ENCODE measurements around the gene TERT. TPM values are rescaled to one million over a fixed set of nuclear protein-coding genes. Genes with fewer than 3 reads are reported as not detected.

TERT gene
- total RNA-seq, 2 donors from 2014 or later: 7.1 to 9.8 TPM

- Histone ChIP-seq H3K27me3 (ENCODE audit: control insufficient read depth, insufficient read depth, low read length, poor library complexity, severe bottlenecking) (no peaks in the 10 kb centered on the region), H3K27ac (ENCODE audit: low read depth, low read length) (no peak overlapping the region), H3K9me3 (ENCODE audit: control insufficient read depth, low read length) (no peaks in the 10 kb centered on the region), H3K9ac (ENCODE audit: extremely low read depth, low read length, poor library complexity, severe bottlenecking) (no peak overlapping the region), H3K36me3 (ENCODE audit: control insufficient read depth, insufficient read depth, low read length) (no peaks in the 10 kb centered on the region), H3K4me3 (ENCODE audit: low read length) (no peak overlapping the region), H3K4me1 (ENCODE audit: control insufficient read depth, insufficient read depth, low read length) (no peaks in the 10 kb centered on the region)
- Mint-ChIP-seq H3K9me3 (no peaks in the 10 kb centered on the region), H3K36me3 (ENCODE audit: low read depth) (no peaks in the 10 kb centered on the region), H3K27ac (no peak overlapping the region), H3K4me3 (no peak overlapping the region), H3K27me3 (ENCODE audit: insufficient read depth) (no peaks in the 10 kb centered on the region), H3K4me1 (no peaks in the 10 kb centered on the region)
- DNase-seq: no peak
- 92 to 93% methylated on average over 7 to 15 of the region's 15 CpGs for WGBS, 2 experiments (ENCODE audit: insufficient coverage in 1 of 2, insufficient read length in 1 of 2)
- no peak for TF ChIP-seq CTCF (conservative IDR thresholded peaks at IDR 0.05)
Observed at GRCh38 chr5:1224631-1225030, 70.2 kb downstream of the TERT start.

GRCh38 chr5:1223278-1223670 lies 71.6 kb downstream of the TERT start:
- 89 to 95% methylated on average over 12 of the region's 12 CpGs for WGBS, 2 experiments (ENCODE audit: insufficient coverage in 1 of 2, insufficient read length in 1 of 2)
- H3K36me3 Mint-ChIP-seq (ENCODE audit: low read depth): no peaks in the 10 kb centered on the region
- H3K36me3 ChIP-seq (ENCODE audit: control insufficient read depth, insufficient read depth, low read length): no peaks in the 10 kb centered on the region
- no peaks in the 10 kb centered on the region for H3K27me3 Mint-ChIP-seq (ENCODE audit: insufficient read depth)
- no peaks in the 10 kb centered on the region for H3K9me3 ChIP-seq (ENCODE audit: control insufficient read depth, low read length)
- H3K27me3 ChIP-seq (ENCODE audit: control insufficient read depth, insufficient read depth, low read length, poor library complexity, severe bottlenecking): no peaks in the 10 kb centered on the region
- no peak overlapping the region for H3K4me3 Mint-ChIP-seq
- no peaks in the 10 kb centered on the region for H3K9me3 Mint-ChIP-seq
- H3K4me1 ChIP-seq (ENCODE audit: control insufficient read depth, insufficient read depth, low read length): no peaks in the 10 kb centered on the region
- no peak for TF ChIP-seq CTCF (conservative IDR thresholded peaks at IDR 0.05)
- no peak for DNase-seq
- H3K4me1 Mint-ChIP-seq: no peaks in the 10 kb centered on the region
- no peak overlapping the region for H3K4me3 ChIP-seq (ENCODE audit: low read length)
- no peak overlapping the region for H3K27ac Mint-ChIP-seq
- no peak overlapping the region for H3K27ac ChIP-seq (ENCODE audit: low read depth, low read length)
- no peak overlapping the region for H3K9ac ChIP-seq (ENCODE audit: extremely low read depth, low read length, poor library complexity, severe bottlenecking)

GRCh38 chr5:1222621-1223277 lies 72.1 kb downstream of the TERT start:
- DNase-seq: no peak
- H3K27ac Mint-ChIP-seq: no peak overlapping the region
- no peak overlapping the region for H3K9ac ChIP-seq (ENCODE audit: extremely low read depth, low read length, poor library complexity, severe bottlenecking)
- 92 to 96% methylated on average over 14 to 27 of the region's 27 CpGs for WGBS, 2 experiments (ENCODE audit: insufficient coverage in 1 of 2, insufficient read length in 1 of 2)
- H3K4me3 Mint-ChIP-seq: no peak overlapping the region
- H3K9me3 ChIP-seq (ENCODE audit: control insufficient read depth, low read length): no peaks in the 10 kb centered on the region
- no peaks in the 10 kb centered on the region for H3K4me1 ChIP-seq (ENCODE audit: control insufficient read depth, insufficient read depth, low read length)
- no peaks in the 10 kb centered on the region for H3K36me3 Mint-ChIP-seq (ENCODE audit: low read depth)
- H3K27me3 ChIP-seq (ENCODE audit: control insufficient read depth, insufficient read depth, low read length, poor library complexity, severe bottlenecking): no peaks in the 10 kb centered on the region
- no peaks in the 10 kb centered on the region for H3K27me3 Mint-ChIP-seq (ENCODE audit: insufficient read depth)
- H3K9me3 Mint-ChIP-seq: no peaks in the 10 kb centered on the region
- no peak overlapping the region for H3K27ac ChIP-seq (ENCODE audit: low read depth, low read length)
- TF ChIP-seq CTCF (conservative IDR thresholded peaks at IDR 0.05): no peak
- no peak overlapping the region for H3K4me3 ChIP-seq (ENCODE audit: low read length)
- no peaks in the 10 kb centered on the region for H3K4me1 Mint-ChIP-seq
- no peaks in the 10 kb centered on the region for H3K36me3 ChIP-seq (ENCODE audit: control insufficient read depth, insufficient read depth, low read length)
